Activated effector memory CD4-positive, alpha-beta T cell treated with anti-CD3 and anti-CD28 coated beads, Interleukin-2, amount 50 U/mL, for 16 hours (primary cell): ENCODE measurements around the gene S100G.

Source experiments
- DNase-seq: peaks from one replicate; pipeline ENCODE4 v3.0.0-alpha.2; 2020

Gene S100G

DNA sequence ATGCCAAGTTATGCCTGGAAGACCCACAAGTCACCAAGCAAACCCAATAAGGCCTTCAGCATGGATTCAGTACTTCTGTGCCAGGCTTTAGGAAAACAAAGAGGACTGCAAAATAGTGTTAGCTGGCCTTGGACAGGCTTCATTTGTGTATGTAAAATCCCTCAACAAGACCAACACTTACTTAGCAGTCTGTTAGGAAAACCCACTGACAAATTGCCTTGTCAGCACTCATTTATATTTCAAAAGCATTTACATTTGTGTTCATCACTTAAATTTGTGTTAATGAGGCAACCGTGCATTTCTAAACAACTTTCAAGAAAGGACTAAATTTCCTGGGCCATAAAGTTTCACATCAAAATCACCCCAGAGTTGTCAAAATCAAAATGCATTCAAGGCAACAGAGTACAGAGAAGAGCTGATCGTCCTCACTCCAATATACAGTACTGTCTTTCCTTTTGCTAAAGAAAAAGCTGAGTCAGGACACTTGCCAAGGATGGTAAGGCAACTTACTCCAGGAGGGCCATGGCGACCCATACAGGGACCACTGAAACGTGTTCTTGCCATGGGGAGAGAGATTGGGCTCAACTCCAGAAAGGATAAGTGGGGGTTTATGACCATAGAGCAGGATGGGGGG lies 1.6 kb downstream of the S100G start:
- no peak for DNase-seq

DNA sequence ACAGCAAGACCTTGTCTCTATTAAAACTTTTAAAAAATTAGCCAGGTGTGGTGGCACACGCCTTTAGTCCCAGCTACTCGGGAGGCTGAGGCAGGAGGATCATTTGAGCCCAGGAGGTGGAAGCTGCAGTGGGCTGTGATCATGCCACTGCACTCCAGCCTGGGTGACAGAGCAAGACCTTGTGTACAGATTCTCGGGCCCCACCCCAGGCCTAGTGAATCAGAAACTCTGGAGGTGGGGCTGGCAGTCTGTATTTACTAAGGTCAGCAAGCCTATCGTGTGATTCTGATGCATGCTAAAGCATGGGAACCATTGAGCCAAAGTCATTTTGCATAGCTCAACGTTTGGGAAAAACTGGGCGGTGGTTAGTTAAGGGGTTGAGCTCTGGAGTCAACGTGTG lies 3.5 kb downstream of the S100G start:
- DNase-seq, result no peak

DNA sequence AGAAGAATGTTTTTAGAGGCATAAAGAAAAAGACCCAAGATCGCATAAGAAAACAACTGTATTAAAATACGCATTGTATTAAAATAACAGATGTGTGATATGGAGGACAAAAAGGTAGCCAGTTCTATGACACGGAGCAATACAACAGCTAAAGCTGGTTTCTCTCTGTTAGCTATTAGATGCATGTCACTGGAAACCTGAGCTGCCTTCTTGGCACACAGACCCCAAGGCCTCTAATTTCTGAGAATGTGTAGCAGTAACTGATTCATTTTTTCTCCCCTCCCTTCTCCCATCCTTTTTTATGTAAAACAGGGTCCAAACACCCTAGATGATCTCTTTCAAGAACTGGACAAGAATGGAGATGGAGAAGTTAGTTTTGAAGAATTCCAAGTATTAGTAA lies 4.1 kb downstream of the S100G start:
- DNase-seq, result no peak

DNA sequence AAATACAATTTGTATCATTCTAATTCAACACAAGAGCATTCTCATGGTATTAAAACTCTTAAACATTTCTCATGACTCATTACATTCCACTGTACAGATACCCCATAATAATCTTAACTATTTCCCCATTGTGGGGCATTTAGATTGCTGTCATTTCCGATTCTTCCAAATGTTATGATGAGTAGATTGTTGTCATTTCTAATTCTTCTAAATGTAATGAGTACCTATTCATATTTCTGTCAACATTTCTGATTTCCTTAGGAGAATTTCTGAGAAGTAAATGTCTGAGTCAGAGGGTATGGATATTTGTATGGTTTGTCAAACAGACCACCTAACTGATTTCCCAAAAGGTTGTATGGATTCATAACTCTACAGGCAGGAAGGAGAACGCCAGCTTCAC lies 8.3 kb downstream of the S100G start:
- DNase-seq, result no peak

DNA sequence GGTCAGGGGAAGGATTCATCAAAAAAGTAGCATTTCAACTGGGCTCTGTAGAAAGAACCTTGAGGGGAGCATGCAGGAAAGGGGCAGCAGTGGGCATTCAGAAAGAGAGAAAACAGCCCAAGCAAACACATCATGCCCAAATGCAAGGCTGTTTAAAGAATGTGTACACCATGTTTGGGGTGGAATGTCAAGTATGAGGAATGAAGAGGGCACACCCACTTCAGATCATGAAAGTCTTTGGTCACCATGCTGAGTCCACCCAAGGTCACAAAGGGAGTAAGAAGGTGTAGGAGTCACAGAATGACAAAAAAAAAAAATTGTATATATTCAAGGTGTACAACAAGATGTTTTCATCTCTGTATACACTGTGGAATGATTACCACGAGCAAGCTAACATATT lies 9.4 kb downstream of the S100G start:
- DNase-seq, result no peak

DNA sequence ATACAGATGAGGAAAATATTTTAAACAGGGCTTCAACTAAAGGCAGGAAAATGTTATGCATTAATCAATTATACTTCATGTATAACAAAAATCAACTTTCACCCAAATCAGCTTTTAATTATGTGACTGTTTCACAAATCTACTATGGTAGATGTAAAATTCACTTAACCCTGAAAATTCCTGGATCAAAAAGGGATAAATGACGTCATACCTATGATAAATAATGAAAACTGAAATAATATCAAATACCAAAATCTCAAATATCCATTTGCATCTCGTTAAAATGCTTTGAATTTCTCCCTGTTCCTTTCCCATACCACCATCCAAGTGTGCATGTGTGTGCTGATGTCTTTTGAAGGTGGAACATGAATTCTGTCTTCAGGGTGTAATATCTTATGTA lies 11.5 kb downstream of the S100G start:
- no peak for DNase-seq

DNA sequence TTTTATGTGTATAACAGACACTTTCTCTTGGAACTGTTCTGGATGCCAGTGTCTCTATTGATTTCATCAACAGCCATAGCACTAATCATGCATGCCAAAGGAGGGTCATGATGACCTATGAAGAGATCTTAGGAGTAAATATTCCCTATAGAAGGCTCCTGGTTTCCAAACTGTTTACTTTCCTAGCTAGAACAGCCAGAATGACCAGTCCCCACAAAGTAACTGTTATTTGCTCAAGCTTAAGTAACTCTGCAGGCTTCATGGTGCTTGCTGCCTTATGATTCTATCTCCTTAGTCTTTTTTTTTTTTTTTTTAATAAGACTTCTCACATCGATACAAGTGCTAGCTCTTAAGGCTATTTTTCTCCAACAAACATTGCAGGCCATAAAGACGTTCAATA lies 12.4 kb downstream of the S100G start:
- no peak for DNase-seq

DNA sequence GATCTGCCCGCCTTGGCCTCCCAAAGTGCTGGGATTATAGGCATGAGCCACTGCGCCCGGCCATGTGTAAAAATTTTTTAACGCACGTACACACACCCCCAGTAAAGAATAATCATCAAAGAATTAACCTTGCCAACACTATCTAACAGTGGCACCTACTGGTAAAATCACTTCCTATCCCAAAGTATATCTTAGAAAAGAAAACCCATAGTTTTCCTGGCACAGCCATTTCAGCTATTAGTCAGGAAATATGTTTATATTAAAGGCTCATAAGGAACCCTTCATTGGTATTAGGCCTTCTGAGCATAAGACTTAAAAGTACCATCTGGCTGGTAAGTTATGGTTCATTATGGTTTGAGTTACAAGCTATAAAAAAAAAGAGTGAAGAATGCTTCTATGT lies 14.1 kb downstream of the S100G start:
- no peak for DNase-seq

DNA sequence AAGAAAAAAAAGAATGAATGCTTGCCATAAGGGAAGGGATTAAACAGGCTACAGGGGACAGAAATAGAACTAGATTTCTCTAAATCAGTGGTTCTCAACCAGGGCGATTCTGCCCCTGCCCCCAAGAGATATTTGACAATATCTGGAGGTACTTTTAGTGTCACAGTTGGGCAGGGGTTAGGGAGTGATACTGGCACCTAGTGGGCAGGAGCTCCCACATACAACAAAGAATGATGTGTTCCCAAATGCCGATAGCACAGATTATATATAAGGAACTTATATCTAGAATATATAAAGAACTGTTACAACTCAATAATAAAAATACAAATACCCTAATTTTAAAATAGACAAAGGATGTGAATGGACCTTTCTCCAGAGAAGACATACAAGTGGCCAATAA lies 14.7 kb downstream of the S100G start:
- no peak for DNase-seq

DNA sequence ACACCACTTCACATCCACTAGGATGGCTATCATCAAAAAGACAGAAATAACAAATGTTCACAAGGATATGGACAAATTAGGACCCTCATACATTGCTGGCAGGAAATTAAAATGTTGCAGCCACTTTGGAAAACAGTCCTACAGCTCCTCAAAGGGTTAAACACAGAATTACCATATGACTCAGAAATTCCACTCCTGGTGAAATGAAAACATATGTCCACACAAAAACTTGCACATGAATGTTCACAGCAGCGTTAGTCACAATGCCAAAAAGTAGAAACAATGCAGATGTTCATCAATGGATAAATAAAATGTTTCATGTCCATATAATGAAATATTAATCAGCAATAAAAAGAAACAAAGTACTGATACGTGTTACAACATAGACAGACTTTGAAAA lies 15.1 kb downstream of the S100G start:
- no peak for DNase-seq

DNA sequence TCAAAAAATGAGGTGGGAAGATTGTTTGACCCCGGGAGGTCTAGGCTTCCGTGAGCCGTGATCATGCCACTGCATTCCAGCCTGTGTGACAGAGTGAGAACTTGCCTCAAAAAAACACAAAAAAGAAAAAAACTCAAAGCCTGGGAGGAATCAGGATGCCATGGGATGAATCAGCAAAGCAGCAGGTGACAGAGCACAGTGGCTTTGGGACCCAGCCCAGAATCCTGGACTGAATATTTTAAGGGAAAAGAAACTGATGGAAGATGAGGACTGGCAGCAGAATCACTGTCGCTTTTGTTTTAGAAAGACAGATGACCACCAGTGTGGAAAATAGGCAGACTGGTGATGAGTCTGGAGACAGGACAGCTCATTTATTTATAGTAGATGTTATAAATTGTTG lies 16.6 kb downstream of the S100G start:
- no peak for DNase-seq

DNA sequence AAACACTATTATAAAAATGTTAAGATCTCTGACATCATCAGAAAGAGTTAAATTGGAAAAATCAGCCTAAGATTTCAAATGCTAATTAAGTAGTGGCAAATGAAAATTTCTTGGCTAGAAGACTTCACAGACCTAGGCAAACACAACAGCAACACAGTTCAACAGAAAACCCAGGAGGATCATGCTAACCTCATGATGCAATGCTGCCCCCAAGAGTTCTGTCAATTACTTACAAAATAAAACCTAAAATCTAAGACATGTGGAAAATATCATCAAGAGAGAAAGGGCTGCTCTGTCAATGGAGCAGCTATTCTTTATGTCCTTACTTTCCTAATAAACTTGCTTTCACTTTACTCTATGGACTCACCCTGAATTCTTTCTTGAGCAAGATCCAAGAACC lies 21.0 kb downstream of the S100G start:
- no peak for DNase-seq

DNA sequence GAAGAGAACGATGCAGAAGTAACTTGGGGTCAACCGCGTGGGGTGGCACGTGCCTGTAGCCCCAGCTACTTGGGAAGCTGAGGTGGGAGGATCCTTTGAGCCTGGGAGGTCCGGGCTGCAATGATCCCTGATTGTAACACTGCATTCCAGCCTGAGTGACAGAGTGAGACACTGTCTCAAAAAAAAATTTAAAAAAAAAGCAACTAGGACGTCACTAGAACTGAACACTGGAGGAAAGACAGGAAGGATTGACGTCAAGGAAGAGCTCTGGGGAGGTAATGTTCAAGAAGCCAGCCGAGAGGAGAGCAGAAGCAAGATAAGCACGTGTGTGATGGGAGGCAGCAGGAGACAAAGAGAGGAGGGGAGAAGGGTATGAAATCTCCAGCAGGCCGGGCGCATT lies 28.7 kb downstream of the S100G start:
- DNase-seq, result no peak

DNA sequence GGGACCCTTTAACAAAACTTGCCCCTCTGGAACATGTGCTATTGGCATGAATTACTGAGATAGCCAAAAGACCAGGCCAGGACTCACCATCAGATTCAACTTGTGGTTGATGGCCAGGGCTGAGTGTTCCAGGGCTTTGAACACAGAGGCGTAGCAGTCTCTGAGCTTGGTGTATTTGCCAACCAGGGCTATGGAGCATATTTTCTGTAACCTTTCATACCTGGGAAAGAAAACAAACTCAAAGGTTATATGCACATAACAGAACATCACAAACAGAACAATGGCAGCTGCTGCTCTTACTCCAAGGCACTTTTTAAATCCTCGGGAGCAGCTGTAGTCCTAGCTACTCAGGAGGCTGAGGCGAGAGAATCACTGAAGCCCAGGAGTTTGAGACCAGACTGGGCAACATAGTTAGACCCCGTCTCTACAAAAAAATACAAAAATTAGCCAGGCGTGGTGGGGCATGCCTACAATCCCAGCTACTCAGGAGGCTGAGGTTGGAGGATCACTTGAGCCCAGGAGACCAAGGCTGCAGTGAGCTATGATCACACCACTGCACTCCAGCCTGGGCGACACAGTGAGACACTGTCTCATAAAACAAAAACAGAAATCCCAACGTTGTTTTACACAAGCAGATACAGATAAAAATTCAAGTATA lies 33.2 kb downstream of the S100G start:
- no peak for DNase-seq

DNA sequence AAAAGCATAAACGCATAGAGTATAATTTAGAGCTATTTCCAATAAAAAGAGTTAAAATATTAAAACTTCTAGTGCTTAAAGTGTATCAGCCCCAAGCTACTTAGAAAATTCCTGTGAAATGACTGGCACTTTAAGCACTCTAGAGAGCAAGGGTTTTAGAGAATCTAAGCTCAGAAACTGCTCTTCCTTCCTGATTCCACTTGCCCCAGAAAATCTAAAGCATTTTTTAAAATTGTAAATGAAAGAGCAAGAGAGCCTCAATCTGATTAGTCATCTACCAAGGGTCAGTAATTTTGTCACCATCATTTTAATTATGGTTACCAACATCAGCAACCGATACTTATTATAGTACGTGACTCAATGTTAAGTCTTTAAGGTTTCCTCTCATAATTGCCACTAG lies 37.6 kb downstream of the S100G start:
- no peak for DNase-seq

DNA sequence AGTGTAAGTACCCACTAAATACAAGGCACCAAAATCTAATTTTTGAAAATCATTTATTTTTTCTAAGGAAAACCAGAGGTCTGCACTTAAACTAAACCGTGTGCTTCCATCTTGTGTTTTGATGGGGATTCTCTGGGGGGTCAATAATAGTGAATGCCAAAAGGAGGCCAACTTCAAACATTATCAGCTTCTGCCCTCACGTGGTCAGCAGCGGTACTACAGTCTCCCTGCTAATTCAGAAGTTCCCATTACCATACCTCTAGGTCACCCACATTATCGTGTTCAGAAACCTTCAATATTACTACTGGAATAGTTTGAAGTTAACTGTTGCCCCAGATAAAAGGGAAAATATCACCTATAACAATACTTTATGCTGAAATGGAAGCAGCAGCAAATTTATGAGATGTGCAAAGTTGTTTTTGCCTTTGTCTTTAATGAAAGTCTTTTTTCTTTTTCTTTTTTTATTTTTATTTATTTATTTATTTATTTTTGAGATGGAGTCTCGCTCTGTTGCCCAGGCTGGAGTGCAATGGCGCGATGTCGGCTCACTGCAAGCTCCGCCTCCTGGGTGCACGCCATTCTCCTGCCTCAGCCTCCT lies 45.2 kb downstream of the S100G start:
- peak; percentile 86 for DNase-seq

DNA sequence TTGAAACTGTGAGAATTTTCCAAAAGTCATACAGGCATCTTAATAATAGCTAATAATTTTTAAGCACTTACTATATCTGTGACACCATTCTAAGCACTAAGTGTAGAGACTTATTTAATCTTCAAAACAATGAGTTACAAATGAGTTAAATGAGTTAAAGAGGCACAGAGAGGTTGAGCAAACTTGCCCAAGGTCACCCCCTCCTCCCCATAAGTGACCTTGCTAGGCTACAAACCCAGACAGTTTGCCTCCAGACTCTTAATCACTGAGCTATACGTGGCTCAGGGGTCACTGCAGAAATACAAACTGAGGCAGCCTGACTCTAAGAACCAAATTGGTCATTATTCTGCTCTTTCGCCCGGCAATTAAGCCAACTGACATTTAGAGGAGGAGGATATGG lies 47.0 kb downstream of the S100G start:
- no peak for DNase-seq

DNA sequence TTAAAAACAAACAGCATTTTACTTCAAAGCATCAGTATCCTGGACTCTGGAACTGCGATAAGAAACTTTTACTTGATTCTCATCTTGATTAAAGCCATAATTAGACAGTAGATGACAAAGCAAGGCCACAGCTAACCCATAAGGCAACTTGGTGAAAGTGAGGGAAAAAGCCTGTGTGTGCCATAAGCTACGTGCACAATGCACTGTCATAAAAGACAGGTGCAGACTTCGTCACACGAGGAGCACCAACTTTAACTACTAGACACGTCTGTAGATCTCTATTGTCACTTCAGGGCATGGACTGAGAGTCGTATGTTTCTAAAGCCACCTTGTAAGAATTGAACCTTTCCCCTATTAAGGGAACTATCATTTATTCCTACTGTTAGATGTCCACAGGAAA lies 49.4 kb downstream of the S100G start:
- DNase-seq, result no peak

DNA sequence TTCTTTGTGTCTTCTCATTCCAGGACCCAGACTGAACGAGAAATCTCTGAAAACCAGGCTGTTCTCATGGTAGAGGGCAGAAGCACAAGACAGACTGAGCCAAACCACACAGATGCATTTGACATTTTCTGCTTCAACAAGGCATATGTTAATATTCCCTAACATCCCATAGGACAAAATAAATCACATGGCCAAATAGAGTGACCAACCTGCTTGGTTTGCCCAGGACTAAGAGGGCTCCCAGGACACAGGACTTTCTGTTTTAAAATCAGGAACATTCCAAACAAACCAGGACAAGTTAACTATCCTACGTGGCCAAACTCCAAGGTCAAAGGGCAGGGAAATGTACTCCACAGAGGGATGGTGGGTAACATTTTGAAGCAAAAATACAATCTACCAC lies 50.8 kb downstream of the S100G start:
- no peak for DNase-seq

DNA sequence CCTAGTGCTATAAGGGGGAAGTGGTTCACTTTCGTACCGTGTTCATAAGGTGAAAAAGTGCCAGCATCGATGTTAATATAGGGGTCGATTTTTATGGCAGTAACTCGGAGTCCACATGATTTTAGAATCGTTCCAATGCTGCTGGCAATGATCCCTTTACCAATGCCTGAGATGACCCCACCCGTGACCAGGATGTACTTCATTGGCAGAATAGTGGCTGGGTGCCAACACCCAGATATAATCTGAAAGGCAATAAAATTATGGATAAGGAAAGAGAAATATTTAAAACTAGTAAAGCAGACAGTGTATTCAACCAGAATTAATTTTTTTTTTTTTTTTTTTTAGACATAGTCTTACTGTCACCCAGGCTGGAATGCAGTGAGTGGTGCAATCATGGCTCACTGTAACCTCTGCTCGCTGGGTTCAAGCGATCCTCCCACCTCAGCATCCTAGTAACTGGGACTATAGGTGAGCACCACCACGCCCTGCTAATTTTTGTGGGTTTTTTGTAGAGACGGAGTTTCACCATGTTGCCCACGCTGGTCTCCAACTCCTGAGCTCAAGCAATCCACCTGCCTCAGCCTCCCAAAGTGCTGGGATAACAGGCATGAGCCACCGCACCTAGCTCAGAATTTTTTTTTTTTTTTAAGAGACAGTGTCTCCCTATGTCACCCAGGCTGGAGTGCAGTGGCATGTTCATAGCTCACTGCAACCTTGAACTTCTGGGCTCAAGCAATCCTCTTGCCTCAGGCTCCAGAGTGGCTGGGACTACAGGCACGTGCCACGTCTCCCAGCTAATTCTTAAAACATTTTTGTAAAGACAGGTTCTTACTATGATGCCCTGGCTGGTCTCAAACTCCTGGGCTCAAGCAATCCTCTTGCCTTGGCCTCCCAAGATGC lies 53.0 kb downstream of the S100G start:
- DNase-seq, result no peak
